ENCODE data around the gene APLF.

APLF gene

DNA sequence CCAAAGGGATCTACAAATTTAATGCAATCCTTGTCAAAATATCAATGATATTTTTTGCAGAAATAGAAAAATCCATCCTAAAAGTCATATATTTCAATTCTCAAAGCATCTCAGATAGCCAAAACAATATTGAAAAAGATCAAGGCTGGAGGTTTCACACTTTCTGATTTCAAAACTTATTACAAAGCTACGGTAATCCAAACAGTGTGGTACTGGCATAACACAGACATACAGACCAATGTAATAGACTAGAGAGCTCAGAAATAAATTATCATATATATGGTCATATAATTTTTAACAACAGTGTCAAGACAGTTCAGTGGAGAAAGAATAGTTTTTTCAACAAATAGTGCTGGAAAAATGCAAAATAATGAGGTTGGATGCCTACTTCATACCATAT lies 135.7 kb downstream of the APLF start:
- Histone ChIP-seq H3K9ac (ENCODE audit: low read length) (no peak overlapping the region), H3K4me2 (ENCODE audit: low read length) (no peak overlapping the region), H3K79me2 (ENCODE audit: insufficient read depth, low read length) (no peaks in the 10 kb centered on the region), H3K9me3 (ENCODE audit: low read length) (peaks cover 14% of the 10 kb centered on the region), H3K4me3 (ENCODE audit: low read depth, low read length, poor library complexity, severe bottlenecking) (no peak overlapping the region), H4K20me1 (ENCODE audit: insufficient read depth, low read length) (no peaks in the 10 kb centered on the region), H3K9me2 (ENCODE audit: low read depth, low read length) (no peaks in the 10 kb centered on the region), H2AFZ (ENCODE audit: low read length) (no peak overlapping the region), H3K27ac (ENCODE audit: low read depth, low read length, poor library complexity, severe bottlenecking) (no peak overlapping the region), H3F3A (ENCODE audit: insufficient read depth, low read length) (no peaks in the 10 kb centered on the region), H3K36me3 (ENCODE audit: insufficient read depth, low read length) (no peaks in the 10 kb centered on the region), H3K4me1 (ENCODE audit: insufficient read depth, low read length, severe bottlenecking) (no peaks in the 10 kb centered on the region), H3K27me3 (ENCODE audit: insufficient read depth, low read length) (no peaks in the 10 kb centered on the region)
- TF ChIP-seq, protein P1, sequence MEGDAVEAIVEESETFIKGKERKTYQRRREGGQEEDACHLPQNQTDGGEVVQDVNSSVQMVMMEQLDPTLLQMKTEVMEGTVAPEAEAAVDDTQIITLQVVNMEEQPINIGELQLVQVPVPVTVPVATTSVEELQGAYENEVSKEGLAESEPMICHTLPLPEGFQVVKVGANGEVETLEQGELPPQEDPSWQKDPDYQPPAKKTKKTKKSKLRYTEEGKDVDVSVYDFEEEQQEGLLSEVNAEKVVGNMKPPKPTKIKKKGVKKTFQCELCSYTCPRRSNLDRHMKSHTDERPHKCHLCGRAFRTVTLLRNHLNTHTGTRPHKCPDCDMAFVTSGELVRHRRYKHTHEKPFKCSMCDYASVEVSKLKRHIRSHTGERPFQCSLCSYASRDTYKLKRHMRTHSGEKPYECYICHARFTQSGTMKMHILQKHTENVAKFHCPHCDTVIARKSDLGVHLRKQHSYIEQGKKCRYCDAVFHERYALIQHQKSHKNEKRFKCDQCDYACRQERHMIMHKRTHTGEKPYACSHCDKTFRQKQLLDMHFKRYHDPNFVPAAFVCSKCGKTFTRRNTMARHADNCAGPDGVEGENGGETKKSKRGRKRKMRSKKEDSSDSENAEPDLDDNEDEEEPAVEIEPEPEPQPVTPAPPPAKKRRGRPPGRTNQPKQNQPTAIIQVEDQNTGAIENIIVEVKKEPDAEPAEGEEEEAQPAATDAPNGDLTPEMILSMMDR (IDR thresholded peaks at IDR 0.05; ENCODE audit: low read length) = no peak
- no peak for TF ChIP-seq EZH2 (IDR thresholded peaks at IDR 0.05; ENCODE audit: borderline replicate concordance, low read length)

DNA sequence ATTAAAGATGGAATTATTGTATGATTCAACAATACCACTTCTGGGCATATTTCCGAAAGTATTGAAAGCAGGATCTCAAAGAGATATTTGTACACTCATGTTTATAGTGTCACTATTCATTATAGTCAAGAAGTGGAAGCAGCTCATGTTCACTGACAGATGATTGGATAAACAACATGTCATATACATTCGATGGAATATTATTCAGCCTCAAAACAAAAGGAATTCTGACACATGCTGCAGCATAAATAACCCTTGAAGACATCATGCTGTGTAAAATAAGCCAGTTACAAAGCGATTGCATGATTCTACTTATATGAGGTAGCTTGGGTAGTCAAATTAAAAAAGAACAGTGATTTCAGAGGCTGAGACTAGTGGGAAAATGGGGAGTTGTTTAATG lies 136.7 kb downstream of the APLF start:
- no peaks in the 10 kb centered on the region for H3K27me3 ChIP-seq (ENCODE audit: insufficient read depth, low read length)
- no peak for TF ChIP-seq EZH2 (IDR thresholded peaks at IDR 0.05; ENCODE audit: borderline replicate concordance, low read length)
- TF ChIP-seq, protein P1 (IDR thresholded peaks at IDR 0.05; ENCODE audit: low read length) = no peak
- H3F3A ChIP-seq (ENCODE audit: insufficient read depth, low read length) = no peaks in the 10 kb centered on the region
- no peak overlapping the region for H3K27ac ChIP-seq (ENCODE audit: low read depth, low read length, poor library complexity, severe bottlenecking)
- H3K4me1 ChIP-seq (ENCODE audit: insufficient read depth, low read length, severe bottlenecking) = no peaks in the 10 kb centered on the region
- H2AFZ ChIP-seq (ENCODE audit: low read length) = no peak overlapping the region
- H3K9ac ChIP-seq (ENCODE audit: low read length) = no peak overlapping the region
- no peaks in the 10 kb centered on the region for H4K20me1 ChIP-seq (ENCODE audit: insufficient read depth, low read length)
- no peaks in the 10 kb centered on the region for H3K9me2 ChIP-seq (ENCODE audit: low read depth, low read length)
- no peaks in the 10 kb centered on the region for H3K36me3 ChIP-seq (ENCODE audit: insufficient read depth, low read length)
- H3K79me2 ChIP-seq (ENCODE audit: insufficient read depth, low read length) = no peaks in the 10 kb centered on the region
- no peak overlapping the region for H3K4me3 ChIP-seq (ENCODE audit: low read depth, low read length, poor library complexity, severe bottlenecking)
- H3K4me2 ChIP-seq (ENCODE audit: low read length) = no peak overlapping the region
- peaks cover 14% of the 10 kb centered on the region for H3K9me3 ChIP-seq (ENCODE audit: low read length)

DNA sequence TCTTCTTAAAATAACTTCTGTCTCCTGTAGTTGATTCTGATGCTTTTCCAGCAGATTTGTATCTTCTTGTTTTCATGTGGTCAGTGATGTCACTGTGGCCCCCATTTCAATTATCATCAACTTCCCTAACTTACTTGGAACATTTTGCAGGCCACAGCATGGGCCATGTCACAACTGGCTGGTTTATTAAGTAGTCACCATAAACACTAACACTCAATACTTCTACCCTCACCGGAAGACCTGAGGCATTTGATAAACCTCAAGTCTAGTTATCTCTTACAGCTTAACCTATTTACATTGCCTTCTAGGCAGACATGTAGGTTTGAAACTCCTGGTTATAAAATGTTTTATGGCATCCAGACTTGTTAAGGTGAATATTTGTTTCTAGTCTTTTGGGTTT lies 138.6 kb downstream of the APLF start:
- Histone ChIP-seq H3K4me2 (ENCODE audit: low read length) (no peak overlapping the region), H3K9me3 (ENCODE audit: low read length) (peaks cover 17% of the 10 kb centered on the region), H3K27me3 (ENCODE audit: insufficient read depth, low read length) (no peaks in the 10 kb centered on the region), H3K27ac (ENCODE audit: low read depth, low read length, poor library complexity, severe bottlenecking) (no peak overlapping the region), H4K20me1 (ENCODE audit: insufficient read depth, low read length) (no peaks in the 10 kb centered on the region), H3K36me3 (ENCODE audit: insufficient read depth, low read length) (no peaks in the 10 kb centered on the region), H3K4me1 (ENCODE audit: insufficient read depth, low read length, severe bottlenecking) (no peaks in the 10 kb centered on the region), H2AFZ (ENCODE audit: low read length) (no peak overlapping the region), H3K9me2 (ENCODE audit: low read depth, low read length) (no peaks in the 10 kb centered on the region), H3K79me2 (ENCODE audit: insufficient read depth, low read length) (no peaks in the 10 kb centered on the region), H3K9ac (ENCODE audit: low read length) (no peak overlapping the region), H3F3A (ENCODE audit: insufficient read depth, low read length) (no peaks in the 10 kb centered on the region), H3K4me3 (ENCODE audit: low read depth, low read length, poor library complexity, severe bottlenecking) (no peak overlapping the region)
- no peak for TF ChIP-seq EZH2 (IDR thresholded peaks at IDR 0.05; ENCODE audit: borderline replicate concordance, low read length)
- TF ChIP-seq, protein P1 (IDR thresholded peaks at IDR 0.05; ENCODE audit: low read length) = no peak
